OCI-LY3 (cell line): ENCODE measurements around the gene ZMYM4.
A peak's percentile ranks its signal among the peaks of the same experiment; 100 is the strongest.

Source experiments
- H2AFZ ChIP-seq: fragments of 200-600, 300-600 bp; shearing (Covaris generic); 2 replicates; pipeline ENCODE4 v1.6.0; 2014; ENCODE audit warnings: antibody characterized with exemption, low read depth, low read length
- H3K27ac ChIP-seq: fragments of 200-600, 300-600 bp; sonication (generic); 2 replicates; pipeline ENCODE4 v1.5.1; 2014; ENCODE audit warnings: mild to moderate bottlenecking, low read length, moderate library complexity, mixed read lengths
- H3K27me3 ChIP-seq: fragments of 200-600, 300-600 bp; sonication (generic); 2 replicates; pipeline ENCODE4 v1.6.1; 2014; ENCODE audit warnings: low read depth, low read length, mixed read lengths
- H3K36me3 ChIP-seq: fragments of 200-600, 300-600 bp; sonication (generic); replicated peaks from 2 replicates; pipeline ENCODE3; 2014; ENCODE audit warnings: low read depth, low read length, mixed read lengths
- H3K4me1 ChIP-seq: fragments of 300-600, 200-600 bp; sonication (generic); 2 replicates; pipeline ENCODE4 v1.6.1; 2014; ENCODE audit warnings: low read length, mixed read lengths
- H3K4me2 ChIP-seq: fragments of 200-600, 300-600 bp; sonication (generic); 2 replicates; pipeline ENCODE4 v1.6.1; 2014; ENCODE audit warnings: low read length, mixed read lengths
- H3K4me3 ChIP-seq: fragments of 300-600, 200-600 bp; sonication (generic); 2 replicates; pipeline ENCODE4 v1.5.1; 2014; ENCODE audit warnings: antibody characterized with exemption, mild to moderate bottlenecking, low read length, moderate library complexity
- H3K79me2 ChIP-seq: fragments of 300-600, 200-600 bp; shearing (Covaris generic); 2 replicates; pipeline ENCODE4 v1.6.1; 2014; ENCODE audit warnings: mild to moderate bottlenecking, low read length, mixed read lengths
- H3K9ac ChIP-seq: fragments of 300-600, 200-600 bp; shearing (Covaris generic); 2 replicates; pipeline ENCODE4 v1.6.0; 2014; ENCODE audit warnings: mild to moderate bottlenecking, low read length, moderate library complexity
- H3K9me3 ChIP-seq: fragments of 200-600, 300-600 bp; shearing (Covaris generic); 2 replicates; pipeline ENCODE4 v1.6.1; 2014; ENCODE audit warnings: low read length, mixed read lengths; ENCODE audit not compliant: insufficient read depth
- H4K20me1 ChIP-seq: fragments of 200-600, 300-600 bp; sonication (generic); 2 replicates; pipeline ENCODE4 v1.6.1; 2016; ENCODE audit warnings: low read length, mixed read lengths; ENCODE audit not compliant: insufficient read depth
- EZH2phosphoT487 ChIP-seq: fragments of 200-600 bp; shearing (Covaris generic); IDR thresholded peaks from 2 replicates; pipeline ENCODE4 v1.6.1; 2018; ENCODE audit warnings: antibody characterized with exemption, mixed run types, low read depth
- TF ChIP-seq, protein P1 (sequence below): fragments of 200-600, 300-600 bp; sonication (generic); IDR thresholded peaks from 2 replicates; pipeline ENCODE4 v1.5.1; 2014; ENCODE audit warnings: antibody characterized with exemption, low read length, low read depth

ZMYM4 gene

DNA sequence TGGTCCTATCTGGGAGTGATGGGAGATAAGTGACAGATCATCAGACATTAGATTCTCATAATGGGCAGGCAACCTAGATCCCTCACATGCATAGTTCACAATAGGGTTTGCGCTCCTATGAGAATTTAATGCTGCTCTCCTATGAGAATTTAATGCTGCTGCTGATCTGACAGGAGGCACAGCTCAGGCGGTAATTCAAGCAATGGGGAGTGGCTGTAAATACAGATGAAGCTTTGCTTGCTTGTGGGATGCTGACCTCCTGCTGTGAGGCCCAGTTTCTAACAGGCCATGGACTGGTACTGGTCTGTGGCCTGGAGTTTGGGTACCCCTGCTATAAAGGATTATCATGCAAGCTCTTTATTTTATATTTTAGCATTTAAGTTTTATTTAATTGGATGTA lies 72.0 kb downstream of the ZMYM4 start:
- Histone ChIP-seq H4K20me1 (no peaks in the 10 kb centered on the region), H3K27me3 (no peaks in the 10 kb centered on the region), H3K36me3 (peaks cover 6% of the 10 kb centered on the region), H3K9me3 (no peaks in the 10 kb centered on the region), H3K4me1 (peaks cover 21% of the 10 kb centered on the region), H3K4me3 (no peak overlapping the region), H3K9ac (no peak overlapping the region), H3K27ac (no peak overlapping the region), H2AFZ (no peak overlapping the region), H3K79me2 (peaks cover 13% of the 10 kb centered on the region; the same call in 1 of the 2 replicates), H3K4me2 (no peak overlapping the region)
- TF ChIP-seq, protein P1, sequence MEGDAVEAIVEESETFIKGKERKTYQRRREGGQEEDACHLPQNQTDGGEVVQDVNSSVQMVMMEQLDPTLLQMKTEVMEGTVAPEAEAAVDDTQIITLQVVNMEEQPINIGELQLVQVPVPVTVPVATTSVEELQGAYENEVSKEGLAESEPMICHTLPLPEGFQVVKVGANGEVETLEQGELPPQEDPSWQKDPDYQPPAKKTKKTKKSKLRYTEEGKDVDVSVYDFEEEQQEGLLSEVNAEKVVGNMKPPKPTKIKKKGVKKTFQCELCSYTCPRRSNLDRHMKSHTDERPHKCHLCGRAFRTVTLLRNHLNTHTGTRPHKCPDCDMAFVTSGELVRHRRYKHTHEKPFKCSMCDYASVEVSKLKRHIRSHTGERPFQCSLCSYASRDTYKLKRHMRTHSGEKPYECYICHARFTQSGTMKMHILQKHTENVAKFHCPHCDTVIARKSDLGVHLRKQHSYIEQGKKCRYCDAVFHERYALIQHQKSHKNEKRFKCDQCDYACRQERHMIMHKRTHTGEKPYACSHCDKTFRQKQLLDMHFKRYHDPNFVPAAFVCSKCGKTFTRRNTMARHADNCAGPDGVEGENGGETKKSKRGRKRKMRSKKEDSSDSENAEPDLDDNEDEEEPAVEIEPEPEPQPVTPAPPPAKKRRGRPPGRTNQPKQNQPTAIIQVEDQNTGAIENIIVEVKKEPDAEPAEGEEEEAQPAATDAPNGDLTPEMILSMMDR: no peak
- no peak for TF ChIP-seq EZH2phosphoT487

DNA sequence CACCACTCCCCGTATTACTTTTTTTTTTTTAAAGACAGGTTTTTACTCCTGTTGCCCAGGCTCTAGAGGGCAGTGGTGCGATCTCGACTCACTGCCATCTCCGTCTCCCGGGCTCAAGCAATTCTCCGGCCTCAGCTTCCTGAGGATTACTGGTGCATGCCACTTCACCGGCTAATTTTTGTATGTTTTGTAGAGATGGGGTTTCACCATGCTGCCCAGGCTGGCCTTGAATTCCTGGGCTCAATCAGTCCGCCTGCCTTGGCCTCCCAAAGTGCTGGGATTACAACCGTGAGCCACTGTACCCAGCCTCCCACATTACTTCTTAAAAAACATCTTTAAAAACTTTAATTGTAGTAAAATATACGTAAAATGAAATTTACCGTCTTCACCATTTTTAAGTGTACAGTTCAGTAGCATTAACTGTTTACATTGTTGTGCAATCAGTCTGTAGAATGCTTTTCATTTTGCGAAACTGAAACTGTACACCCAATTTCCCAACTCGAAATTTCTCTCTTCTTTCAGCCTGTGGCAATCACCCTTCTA lies 77.0 kb downstream of the ZMYM4 start:
- Histone ChIP-seq H3K4me2 (peak overlapping the region; percentile 22; the same call in 1 of the 2 replicates), H3K9me3 (no peaks in the 10 kb centered on the region), H3K79me2 (peaks cover 9% of the 10 kb centered on the region; the same call in 1 of the 2 replicates), H3K36me3 (no peaks in the 10 kb centered on the region), H4K20me1 (no peaks in the 10 kb centered on the region), H3K4me3 (peak overlapping the region; percentile 37), H3K9ac (no peak overlapping the region), H3K27ac (no peak overlapping the region), H2AFZ (no peak overlapping the region), H3K4me1 (peaks cover 12% of the 10 kb centered on the region), H3K27me3 (no peaks in the 10 kb centered on the region)
- TF ChIP-seq EZH2phosphoT487: no peak
- TF ChIP-seq, protein P1: peak; percentile 24; the same call in 1 of the 2 replicates

DNA sequence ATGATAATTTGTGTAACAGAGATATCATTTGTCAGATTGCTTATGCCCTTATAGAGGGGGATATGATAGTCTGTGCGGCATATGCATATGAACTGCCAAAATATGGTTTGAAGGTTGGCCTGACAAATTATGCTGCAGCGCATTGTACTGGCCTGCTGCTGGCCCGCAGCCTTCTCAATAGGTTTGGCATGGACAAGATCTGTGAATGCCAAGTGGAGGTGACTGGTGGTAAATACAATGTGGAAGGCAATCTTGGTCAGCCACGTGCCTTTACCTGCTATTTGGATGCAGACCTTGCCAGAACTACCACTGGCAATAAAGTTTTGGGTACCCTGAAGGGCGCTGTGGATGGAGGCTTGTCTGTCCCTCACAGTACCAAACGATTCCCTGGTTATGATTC lies 82.4 kb downstream of the ZMYM4 start:
- H4K20me1 ChIP-seq: no peaks in the 10 kb centered on the region
- no peak overlapping the region for H3K27ac ChIP-seq

DNA sequence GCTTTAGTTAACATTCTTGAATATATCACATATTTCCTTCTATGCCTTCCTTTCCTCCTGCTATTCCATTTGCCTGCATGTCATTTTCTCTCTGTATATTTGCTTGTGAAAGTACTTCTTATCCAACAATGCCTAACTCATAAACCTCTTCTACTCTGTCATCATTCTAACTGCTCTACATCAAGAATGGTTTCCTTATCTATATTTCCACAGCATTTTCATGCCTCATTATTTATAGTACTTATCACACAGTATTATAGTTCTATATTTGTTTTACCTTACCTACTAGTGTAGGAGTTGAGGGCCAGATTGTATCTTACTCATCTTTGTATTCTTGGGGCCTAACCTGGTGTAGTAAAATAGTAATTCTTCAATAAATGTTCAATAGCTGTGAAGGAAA lies 91.5 kb downstream of the ZMYM4 start:
- TF ChIP-seq EZH2phosphoT487: no peak
- TF ChIP-seq, protein P1: no peak

More for the DNA sequence above, 82.4 kb downstream of the ZMYM4 start:
- Histone ChIP-seq H3K9me3 (no peaks in the 10 kb centered on the region), H3K4me3 (no peak overlapping the region), H3K36me3 (no peaks in the 10 kb centered on the region), H3K4me1 (peaks cover under 1% of the 10 kb centered on the region), H3K27me3 (no peaks in the 10 kb centered on the region), H3K4me2 (no peak overlapping the region), H3K9ac (no peak overlapping the region), H2AFZ (no peak overlapping the region), H3K79me2 (no peaks in the 10 kb centered on the region; the same call in 1 of the 2 replicates)
- no peak for TF ChIP-seq EZH2phosphoT487
- TF ChIP-seq, protein P1: no peak

More for the DNA sequence above, 91.5 kb downstream of the ZMYM4 start:
- no peak overlapping the region for H2AFZ ChIP-seq
- no peaks in the 10 kb centered on the region for H3K27me3 ChIP-seq
- peaks cover 39% of the 10 kb centered on the region for H3K4me1 ChIP-seq
- no peak overlapping the region for H3K4me3 ChIP-seq
- H3K79me2 ChIP-seq: no peaks in the 10 kb centered on the region; the same call in none of the 2 replicates
- H3K27ac ChIP-seq: no peak overlapping the region
- no peaks in the 10 kb centered on the region for H3K9me3 ChIP-seq
- H3K36me3 ChIP-seq: peaks cover 12% of the 10 kb centered on the region
- H4K20me1 ChIP-seq: no peaks in the 10 kb centered on the region
- no peak overlapping the region for H3K9ac ChIP-seq
- H3K4me2 ChIP-seq: no peak overlapping the region
